HG02981 (cell line): ENCODE measurements around the gene EFCAB12.
"Not testable (repeated sequence)": the region's sequence is repeated elsewhere in the genome, so short reads cannot be mapped to it uniquely, and the experiment has no call there.

Experiments
- ATAC-seq: cut with Tn5 transposase; IDR thresholded peaks from one replicate; pipeline ENCODE4 v1.9.1; 2021; ENCODE audit warnings: mild to moderate bottlenecking, moderate library complexity; ENCODE audit not compliant: unreplicated experiment

EFCAB12 gene

DNA sequence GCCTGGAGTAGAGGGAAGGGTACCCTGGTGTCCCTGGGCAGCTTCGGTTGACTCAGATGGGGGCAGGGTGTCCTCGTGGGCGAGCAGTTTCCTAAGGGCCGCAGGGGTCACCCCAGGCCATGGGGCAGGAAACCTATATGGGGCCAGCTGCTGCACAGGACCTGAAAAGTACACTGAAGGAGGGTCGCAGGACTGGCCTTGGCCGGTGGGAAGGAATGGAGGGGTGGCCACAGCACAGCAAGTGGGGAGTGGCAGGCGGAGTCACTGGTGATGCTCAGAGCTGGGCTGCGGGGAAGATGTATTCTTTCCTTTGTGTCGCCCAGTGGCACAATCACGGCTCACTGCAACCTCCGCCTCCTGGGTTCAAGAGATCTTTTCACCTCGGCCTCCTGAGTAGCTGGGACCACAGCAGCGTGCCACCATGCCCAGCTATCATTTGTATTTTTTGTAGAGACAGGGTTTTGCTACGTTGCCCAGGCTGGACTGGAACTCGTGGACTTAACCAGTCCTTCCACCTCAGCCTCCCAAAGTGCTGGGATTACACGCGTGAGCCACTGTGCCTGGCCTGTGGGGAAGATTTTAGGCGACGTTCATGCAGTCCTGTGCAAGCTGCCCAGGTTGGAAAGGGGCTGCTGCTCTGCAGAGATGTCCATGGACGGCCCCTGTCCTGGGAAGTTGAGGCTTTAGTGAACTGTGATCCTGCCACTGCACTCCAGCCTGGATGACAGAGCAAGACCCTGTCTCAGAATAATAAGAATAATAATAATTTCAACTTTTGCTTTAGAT lies 57.2 kb downstream of the EFCAB12 start:
- no peak for ATAC-seq

DNA sequence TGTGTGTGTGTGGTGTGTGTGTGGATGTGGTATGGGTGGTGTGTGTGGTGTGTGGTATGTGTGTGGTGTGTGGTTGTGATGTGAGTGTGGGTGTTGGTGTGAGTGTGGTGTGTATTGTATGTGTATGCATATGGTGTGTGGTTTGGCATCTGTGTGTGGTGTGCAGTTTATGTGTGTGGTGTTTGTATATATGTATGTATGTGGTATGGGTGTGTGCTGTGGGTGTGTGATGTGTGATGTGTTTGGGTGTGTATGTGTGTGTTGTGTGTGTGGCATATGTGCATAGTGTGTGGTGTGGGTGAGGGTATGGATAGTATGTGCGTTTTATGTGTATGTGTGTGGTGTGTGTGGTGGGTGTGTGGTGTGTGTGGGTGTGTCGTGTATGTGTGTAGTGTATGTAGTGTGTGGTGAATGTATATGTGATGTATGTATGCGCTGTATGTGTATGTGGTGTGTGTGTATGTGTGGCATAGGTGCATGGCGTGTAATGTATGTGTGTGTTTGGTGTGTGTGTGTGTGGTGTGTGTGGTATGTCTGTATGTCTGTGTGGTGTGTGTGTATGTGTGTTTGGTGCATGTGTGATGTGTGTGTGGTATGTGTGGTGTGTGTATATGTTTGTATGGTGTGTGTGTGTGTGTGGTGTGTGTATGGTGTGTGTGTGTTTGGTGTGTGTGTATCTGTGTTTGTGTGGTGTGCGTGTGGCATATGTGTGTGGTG lies 58.0 kb downstream of the EFCAB12 start:
- ATAC-seq = no peak

DNA sequence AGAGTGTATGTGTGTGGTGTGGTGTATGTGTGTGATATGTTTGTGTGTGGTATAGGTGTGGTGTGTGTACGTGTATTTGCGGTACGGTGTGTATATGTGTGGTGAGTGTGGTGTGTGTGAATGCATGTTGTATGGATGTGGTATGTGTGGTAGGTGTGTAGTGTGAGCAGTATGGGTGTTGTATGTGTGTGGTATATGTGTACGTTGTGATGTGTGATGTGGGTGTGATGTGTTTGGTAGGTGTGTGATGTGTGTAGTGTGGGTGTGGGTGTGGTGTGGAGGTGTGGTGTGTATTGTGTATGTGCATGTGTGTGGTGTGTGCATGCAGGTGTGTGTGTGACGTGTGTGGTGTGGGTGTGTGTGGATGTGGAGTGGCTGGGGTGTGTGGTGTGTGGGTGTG lies 58.7 kb downstream of the EFCAB12 start:
- ATAC-seq = no peak

DNA sequence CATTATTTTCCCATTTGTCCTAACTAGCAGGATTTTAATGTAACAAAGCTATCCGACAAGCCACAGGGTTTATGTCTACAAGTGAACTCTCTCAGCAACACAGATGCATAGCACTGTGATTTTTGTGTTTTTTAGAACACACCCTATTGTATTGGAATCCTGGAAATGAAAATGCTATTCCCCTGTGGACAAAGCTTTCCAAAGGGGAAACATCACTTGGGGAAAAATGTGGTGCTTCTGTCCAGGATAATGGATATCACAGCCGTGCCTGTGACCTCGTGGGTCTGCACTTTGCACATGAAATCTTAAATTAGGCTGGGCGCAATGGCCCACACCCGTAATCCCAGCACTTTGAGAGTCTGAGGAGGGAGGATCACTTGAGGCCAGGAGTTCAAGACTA lies 60.6 kb downstream of the EFCAB12 start:
- no peak for ATAC-seq

DNA sequence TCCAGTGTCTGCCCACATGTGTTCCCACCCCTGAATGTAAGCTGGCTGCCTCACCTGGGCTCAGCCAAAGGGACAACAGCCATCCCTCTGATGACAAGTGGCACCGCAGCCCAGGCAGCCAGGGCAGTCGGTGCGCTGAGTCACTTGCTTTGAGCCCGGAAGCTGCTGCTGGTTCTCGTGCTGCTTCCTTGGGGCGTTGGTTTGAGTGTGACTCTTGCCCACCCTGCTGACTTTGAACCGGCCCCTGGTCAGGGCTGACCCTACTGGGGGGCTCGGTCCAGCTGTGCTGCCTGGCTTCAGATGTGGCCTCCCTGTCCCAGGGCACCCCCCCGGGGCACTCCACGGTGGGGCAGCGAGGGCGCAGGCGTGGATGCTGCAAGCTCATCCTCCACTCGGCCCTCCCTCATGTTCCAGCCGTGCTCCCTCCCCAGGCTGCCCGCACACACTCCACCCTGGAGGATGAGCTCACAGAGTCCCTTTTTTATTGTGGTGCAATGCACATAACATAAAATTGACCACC lies 62.1 kb downstream of the EFCAB12 start:
- no peak for ATAC-seq

DNA sequence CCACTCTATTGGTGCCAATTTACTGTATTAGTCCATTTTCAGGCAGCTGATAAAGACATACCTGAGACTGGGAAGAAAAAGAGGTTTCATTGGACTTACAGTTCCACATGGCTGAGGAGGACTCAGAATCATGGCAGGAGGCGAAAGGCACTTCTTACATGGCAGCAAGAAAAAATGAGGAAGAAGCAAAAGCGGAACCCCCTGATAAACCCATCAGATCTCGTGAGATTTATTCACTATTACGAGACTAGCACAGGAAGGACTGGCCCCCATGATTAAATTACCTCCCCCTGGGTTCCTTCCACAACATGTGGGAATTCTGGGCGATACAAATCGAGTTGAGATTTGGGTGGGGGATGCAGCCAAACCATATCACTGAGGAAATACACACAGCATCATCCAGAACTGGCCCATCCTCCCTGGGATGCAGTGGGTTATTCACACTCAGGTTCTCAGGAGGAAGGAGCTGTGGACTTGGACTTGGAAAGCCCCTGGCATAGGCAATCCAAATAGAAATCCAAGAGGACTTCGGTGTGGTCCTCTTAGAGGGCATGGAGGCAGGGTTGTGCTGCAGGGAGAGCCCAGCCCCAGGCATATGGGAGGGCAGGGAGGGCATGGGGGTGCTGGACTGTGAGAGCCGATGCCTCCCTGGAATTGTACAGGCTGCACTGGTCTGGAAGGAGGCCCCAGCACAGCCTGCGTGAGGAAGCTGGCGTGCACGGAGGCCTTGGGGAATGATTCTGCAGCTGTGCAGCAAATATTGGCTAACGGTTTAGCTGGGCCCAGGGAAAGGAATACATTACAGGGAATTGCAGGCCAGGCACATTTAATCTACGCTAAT lies 62.9 kb downstream of the EFCAB12 start:
- no peak for ATAC-seq

DNA sequence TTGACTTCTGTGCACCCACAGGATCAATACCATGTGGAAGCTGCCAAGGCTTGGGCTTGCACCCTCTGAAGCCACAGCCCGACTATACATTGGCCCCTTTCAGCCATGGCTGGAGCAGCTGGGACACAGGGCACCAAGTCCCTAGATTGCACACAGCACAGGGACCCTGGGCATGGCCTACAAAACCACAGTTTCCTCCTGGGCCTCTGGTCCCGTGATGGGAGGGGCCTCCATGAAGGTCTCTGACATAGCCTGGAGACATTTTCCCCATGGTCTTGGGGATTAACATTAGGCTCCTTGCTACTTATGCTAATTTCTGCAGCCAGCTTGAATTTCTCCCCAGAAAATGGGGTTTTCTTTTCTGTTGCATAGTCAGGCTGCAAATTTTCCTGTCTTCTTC lies 63.6 kb downstream of the EFCAB12 start:
- not testable (repeated sequence) for ATAC-seq

DNA sequence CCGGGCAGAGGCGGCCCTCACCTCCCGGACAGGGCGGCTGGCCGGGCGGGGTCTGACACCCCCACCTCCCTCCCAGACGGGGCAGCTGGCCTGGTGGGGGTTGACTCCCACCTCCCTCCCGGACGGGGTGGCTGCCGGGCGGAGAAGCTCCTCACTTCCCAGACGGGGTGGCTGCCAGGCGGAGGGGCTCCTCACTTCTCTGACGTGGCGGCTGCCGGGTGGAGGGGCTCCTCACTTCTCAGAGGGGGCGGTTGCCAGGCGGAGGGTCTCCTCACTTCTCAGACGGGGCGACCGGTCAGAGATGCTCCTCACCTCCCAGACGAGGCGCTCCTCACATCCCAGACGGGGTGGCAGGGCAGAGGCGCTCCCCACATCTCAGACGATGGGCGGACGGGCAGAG lies 65.1 kb downstream of the EFCAB12 start:
- ATAC-seq = not testable (repeated sequence)

DNA sequence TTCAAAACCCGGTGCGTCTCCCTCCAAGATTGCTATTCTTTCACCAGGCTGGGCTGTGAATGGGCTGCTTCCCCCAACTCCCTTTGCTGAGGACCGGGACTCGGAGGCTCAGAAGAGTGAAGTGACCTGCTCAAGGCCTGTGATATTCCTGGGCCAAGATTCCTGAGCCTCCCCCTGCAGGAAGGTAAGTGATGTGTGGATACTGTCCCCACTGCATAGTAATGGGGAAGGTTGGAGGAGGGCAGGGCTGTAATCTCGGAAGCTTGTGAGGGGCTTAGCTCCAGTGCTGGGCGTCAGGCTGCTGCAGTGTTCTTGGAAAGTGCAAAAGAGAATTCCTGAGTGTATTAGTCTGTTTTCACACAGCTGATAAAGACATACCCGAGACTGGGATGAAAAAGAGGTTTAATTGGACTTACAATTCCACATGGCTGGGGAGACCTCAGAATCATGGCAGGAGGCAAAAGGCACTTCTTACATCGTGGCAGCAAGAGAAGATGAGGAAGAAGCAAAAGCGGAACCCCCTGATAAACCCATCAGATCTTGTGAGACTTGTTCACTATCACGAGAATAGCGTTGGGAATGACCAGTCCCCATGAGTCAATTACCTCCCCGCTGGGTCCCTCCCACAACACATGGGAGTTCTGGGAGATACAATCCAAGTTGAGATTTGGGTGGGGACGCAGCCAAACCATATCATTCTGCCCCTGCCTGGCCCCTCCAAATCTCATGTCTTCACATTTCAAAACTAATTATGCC lies 67.6 kb downstream of the EFCAB12 start:
- ATAC-seq = no peak

DNA sequence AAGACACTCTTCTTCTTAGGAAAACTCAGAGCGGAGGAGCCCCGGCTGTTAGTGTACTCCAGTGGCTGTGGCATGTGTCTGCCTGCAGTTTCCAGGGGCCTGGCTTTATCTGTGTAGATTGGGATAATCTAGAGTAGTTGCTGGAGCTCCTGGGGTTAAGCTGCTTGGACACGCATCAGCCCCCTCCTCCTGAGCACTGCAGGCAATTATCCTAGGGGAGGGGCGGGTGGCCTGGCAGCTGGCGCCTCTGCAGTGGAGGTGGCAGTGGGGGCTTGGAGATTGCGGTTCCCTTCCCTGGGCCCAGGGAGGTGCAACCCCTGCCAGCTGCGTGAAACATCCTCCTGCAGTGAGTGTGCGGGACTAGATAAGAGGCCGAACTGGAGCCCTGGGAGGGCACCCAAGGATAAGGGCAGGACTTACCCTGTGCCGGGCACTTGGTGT lies 68.2 kb downstream of the EFCAB12 start:
- no peak for ATAC-seq

DNA sequence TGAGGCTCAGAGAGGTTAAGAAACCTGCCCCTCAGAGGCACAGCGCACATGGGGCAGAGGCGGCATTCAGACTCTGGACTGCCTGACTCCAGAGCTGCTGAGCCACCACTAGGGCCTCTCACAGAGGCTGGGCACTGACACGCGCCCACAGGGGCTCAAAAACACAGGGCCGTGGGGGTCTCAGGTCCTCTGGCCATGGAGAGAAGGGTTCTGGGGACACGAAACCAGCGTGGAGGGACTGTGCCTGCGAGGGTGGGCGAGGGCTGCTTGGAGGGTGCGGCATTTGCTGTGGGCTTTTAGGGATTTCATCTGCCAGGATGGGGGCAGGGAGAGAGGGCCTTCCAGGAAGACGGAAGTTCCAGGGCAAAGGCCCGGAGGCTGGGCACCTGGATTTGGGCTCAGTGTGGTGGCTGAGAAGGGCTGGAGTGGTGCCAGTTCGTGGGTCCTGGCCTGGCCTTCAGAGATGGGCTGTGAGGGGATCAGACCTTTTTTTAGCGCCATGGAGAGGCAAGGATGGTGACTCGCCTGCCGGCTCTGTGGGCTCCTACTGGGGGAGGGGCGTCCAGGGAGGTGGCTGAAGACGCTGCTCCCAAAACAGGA lies 69.6 kb downstream of the EFCAB12 start:
- ATAC-seq = no peak

DNA sequence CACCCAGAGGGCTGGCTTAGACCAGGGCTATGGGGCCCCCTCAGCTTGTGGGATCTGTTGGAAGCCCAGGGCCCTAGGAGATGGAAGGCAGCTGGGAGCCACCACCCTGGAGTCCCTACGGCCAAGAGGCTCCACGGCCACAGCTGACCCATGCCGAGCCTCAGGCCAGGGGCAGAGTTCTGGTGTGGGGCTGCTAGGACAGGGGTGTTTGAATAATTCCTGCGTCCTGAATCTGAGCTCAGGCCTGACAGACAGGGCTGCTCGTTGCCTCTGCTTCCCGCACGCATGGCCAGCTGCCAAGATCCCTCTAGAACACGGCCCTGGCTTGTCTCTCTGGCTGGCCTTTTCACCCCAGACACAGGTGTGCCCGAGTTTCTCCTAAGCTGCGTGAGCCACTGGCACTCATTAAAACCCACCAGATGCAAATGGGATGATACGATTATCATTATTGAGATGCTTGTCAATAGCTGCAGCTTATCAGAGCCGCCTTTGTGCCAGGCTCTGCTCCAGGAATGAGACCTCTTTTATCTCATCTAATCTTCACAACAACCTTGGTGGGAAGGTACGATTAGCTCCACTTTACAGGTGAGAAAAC lies 70.2 kb downstream of the EFCAB12 start:
- ATAC-seq = no peak

DNA sequence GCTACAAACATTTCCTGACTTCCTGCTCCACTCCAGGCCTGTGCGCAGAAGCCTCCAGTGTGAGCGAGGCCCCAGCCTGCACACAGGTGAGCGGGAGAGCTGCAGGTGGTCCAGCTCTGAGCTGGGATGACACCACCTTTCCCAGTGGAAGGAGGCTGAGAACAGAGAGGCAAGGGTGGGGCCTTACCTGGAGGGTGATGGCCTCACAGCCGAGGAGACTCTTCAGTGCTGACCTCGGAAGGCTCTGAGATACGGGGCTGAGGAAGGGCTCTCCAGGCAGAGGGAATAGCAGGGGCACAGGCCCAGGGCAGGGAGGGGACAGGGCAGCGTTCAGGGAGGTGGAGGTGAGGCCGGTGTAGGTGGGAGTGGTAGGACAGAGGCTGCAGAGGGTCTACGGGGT lies 70.8 kb downstream of the EFCAB12 start:
- ATAC-seq = no peak

DNA sequence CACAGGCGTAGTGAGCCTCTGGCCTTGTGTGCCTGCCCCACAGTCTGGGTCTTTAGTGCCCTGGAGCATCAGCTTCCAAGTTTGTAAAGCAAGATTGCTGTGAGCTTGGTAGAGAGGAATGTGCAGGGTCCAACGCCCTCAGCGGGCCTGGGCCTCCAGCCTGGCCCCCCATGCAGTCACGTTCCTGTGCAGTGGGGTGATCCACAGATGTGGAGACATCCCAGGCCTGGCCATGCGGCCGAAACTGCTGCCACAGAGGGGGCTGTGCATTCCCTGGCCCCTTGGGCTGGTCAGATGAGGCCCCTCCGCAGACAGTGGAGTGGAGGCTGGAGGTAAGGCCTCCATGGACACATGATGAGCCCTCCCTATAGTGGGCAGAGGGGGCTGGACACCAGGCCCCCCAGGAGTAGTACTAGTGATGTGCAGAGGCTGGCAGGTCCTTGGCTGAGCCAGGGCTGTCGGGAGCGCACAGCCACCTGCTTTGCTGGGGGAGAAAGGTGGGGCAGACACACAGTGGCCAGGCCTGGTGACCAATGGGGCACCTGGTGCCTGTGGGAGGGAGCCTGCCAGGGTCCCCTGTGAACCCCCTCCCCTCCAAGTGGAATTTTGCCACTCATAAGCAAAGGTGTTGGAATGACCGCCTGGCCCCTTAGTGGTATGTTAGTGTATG lies 71.5 kb downstream of the EFCAB12 start:
- ATAC-seq = no peak

DNA sequence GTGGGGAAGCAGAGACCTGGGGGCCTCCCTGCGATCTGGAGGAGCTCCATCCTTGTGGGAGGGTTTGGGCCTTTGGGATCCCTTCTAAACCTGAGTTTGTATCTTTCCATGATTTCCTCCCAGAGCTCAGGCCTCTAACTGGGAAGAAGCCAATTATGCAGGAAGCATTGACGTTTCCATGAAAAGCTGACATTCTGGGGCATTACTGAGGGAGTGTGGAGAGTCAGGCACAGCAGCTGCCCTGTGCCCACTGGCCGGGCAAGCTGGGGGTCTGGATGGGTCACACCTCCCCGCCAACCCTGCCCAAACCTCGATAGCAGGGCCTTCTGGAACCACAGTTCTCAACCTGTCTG lies 74.9 kb downstream of the EFCAB12 start:
- ATAC-seq = no peak

DNA sequence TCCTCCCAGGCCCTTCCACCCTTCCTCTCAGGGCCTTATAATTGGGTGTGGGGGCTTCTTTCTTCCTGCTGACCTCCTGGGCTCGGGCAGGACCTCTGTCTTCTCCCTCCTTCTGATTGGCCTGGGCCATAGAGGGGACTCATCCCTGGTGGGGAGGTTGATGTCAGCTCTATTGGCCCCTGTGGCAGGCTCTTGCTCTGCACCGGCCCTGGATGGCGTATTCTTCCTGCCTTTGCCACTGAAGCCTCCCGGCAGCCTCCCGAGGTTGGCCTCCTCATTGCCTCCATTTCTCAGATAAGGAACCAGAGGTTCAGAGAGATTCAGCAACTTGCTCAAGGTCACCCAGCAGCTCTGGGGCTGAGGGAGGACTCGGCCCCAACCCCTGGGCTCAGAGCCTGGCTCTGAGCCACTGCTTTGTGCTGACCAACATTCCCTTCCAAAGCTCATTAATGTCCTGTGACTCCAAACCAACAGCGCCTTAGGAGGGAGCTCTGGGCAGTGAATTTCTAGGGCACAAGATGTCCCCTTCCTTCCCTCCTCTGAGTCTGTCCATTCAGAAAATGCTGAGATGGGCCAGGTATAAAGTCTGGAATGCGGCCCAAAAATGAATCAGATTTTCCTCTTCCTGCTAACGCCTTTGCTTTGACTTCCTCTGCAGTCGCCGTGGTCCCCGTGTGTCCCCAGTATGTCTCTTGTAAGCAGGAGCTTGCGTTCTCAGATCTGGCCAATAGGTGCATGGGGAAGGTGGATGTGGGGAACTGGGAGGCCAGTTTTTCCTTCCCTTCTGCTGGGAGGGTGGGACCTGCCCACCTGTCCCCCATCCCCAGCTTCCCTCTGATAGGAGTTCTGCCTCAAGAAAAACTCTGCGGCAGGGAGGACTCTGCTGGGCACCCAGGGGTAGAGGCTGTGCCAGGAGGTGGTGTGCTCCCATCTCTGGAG lies 75.5 kb downstream of the EFCAB12 start:
- ATAC-seq = no peak

DNA sequence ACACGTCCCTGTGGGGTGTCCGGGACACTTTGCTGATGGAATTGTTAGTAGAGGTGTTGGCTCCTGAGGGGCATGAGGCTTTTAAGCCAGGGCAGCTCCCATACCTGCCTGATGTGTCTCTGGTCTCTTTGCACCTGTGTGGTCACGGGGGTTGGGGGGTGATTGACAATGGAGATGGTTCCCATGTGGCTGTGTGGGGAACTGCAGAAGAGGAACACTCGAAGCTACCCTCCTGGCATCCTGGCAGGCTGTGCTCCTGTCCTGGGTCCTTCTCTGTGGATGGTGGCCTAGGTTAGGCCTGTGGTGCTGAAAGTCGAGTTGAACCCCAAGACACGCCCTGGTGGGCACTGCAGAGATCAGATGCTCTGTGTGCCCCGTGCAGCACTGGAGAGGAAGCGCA lies 76.4 kb downstream of the EFCAB12 start:
- no peak for ATAC-seq
